ENCODE results near the gene PSPN.

PSPN gene

GRCh38 chr19:6381030-6381750 is 5.5 kb upstream of the PSPN start:
- ChIA-PET CTCF (interaction anchor here (0.6 kb wide), 1 partner anchor 688 kb away, joined by 4 read pairs; the partner anchor contains the start of gene ZNF557), POLR2A (no interaction called here)
- H3K4me3 ChIP-seq (ENCODE audit: low read depth, low read length): no peak overlapping the region
- TF ChIP-seq, protein P1, sequence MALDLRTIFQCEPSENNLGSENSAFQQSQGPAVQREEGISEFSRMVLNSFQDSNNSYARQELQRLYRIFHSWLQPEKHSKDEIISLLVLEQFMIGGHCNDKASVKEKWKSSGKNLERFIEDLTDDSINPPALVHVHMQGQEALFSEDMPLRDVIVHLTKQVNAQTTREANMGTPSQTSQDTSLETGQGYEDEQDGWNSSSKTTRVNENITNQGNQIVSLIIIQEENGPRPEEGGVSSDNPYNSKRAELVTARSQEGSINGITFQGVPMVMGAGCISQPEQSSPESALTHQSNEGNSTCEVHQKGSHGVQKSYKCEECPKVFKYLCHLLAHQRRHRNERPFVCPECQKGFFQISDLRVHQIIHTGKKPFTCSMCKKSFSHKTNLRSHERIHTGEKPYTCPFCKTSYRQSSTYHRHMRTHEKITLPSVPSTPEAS (tag by site-specific recombination; IDR thresholded peaks at IDR 0.05): no peak
- TF ChIP-seq ZNF221 (tag by site-specific recombination; IDR thresholded peaks at IDR 0.05; ENCODE audit: borderline replicate concordance): no peak
- no peak for TF ChIP-seq ZNF398 (tag by site-specific recombination; IDR thresholded peaks at IDR 0.05)
- TF ChIP-seq ZBTB1 (tag by site-specific recombination; IDR thresholded peaks at IDR 0.05): no peak
- TF ChIP-seq, protein P2, sequence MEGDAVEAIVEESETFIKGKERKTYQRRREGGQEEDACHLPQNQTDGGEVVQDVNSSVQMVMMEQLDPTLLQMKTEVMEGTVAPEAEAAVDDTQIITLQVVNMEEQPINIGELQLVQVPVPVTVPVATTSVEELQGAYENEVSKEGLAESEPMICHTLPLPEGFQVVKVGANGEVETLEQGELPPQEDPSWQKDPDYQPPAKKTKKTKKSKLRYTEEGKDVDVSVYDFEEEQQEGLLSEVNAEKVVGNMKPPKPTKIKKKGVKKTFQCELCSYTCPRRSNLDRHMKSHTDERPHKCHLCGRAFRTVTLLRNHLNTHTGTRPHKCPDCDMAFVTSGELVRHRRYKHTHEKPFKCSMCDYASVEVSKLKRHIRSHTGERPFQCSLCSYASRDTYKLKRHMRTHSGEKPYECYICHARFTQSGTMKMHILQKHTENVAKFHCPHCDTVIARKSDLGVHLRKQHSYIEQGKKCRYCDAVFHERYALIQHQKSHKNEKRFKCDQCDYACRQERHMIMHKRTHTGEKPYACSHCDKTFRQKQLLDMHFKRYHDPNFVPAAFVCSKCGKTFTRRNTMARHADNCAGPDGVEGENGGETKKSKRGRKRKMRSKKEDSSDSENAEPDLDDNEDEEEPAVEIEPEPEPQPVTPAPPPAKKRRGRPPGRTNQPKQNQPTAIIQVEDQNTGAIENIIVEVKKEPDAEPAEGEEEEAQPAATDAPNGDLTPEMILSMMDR (tag by site-specific recombination; IDR thresholded peaks at IDR 0.05): no peak
- no peak for TF ChIP-seq ZNF501 (tag by site-specific recombination; IDR thresholded peaks at IDR 0.05)
- TF ChIP-seq ZNF24 (tag by site-specific recombination; IDR thresholded peaks at IDR 0.05): no peak
- TF ChIP-seq BCL11A (tag by site-specific recombination; IDR thresholded peaks at IDR 0.05; ENCODE audit: low read depth): no peak
- TF ChIP-seq EGR2 (tag by site-specific recombination; IDR thresholded peaks at IDR 0.05; ENCODE audit: low read depth): no peak
- no peak for TF ChIP-seq FEZF1 (tag by site-specific recombination; IDR thresholded peaks at IDR 0.05)
- no peak for TF ChIP-seq ZNF121 (tag by site-specific recombination; IDR thresholded peaks at IDR 0.05)
- no peaks in the 10 kb centered on the region for H3K9me3 ChIP-seq (ENCODE audit: control insufficient read depth, insufficient read depth, low read depth, low read length)
- peaks cover 45 to 69% of the 10 kb centered on the region in 2 experiments for H3K36me3 ChIP-seq (ENCODE audit: control insufficient read depth in 2 of 2, insufficient read depth in 1 of 2, low read length in 2 of 2)
- no peak overlapping the region for H3K27ac ChIP-seq (ENCODE audit: extremely low read depth, low read depth, low read length)
- H3K4me1 ChIP-seq (ENCODE audit: control insufficient read depth, insufficient read depth, low read length): no peaks in the 10 kb centered on the region

GRCh38 chr19:6379744-6380143 is 4.0 kb upstream of the PSPN start:
- POLR2A ChIA-PET: no interaction called here

More at GRCh38 chr19:6379744-6380143, 4.0 kb upstream of the PSPN start:
- Histone ChIP-seq H3K27ac (ENCODE audit: extremely low read depth, low read depth, low read length) (no peak overlapping the region), H3K9me3 (ENCODE audit: control insufficient read depth, insufficient read depth, low read depth, low read length) (no peaks in the 10 kb centered on the region), H3K36me3 (ENCODE audit: control insufficient read depth in 2 of 2, insufficient read depth in 1 of 2, low read length in 2 of 2) (peaks cover 33 to 55% of the 10 kb centered on the region in 2 experiments), H3K4me3 (ENCODE audit: low read depth, low read length) (no peak overlapping the region), H3K4me1 (ENCODE audit: control insufficient read depth, insufficient read depth, low read length) (no peaks in the 10 kb centered on the region)
- TF ChIP-seq ZNF792 (tag by site-specific recombination; IDR thresholded peaks at IDR 0.05) (no peak), SCRT2 (tag by site-specific recombination; IDR thresholded peaks at IDR 0.05) (no peak), ZNF549 (tag by site-specific recombination; IDR thresholded peaks at IDR 0.05) (no peak), ZNF560 (tag by site-specific recombination; IDR thresholded peaks at IDR 0.05; ENCODE audit: borderline replicate concordance) (no peak), SALL2 (tag by site-specific recombination; IDR thresholded peaks at IDR 0.05; ENCODE audit: borderline replicate concordance) (no peak), ZNF426 (tag by site-specific recombination; IDR thresholded peaks at IDR 0.05) (no peak), ZNF19 (tag by site-specific recombination; IDR thresholded peaks at IDR 0.05; ENCODE audit: low read depth) (no peak), ZNF544 (tag by site-specific recombination; IDR thresholded peaks at IDR 0.05) (no peak)
- TF ChIP-seq, protein P3, sequence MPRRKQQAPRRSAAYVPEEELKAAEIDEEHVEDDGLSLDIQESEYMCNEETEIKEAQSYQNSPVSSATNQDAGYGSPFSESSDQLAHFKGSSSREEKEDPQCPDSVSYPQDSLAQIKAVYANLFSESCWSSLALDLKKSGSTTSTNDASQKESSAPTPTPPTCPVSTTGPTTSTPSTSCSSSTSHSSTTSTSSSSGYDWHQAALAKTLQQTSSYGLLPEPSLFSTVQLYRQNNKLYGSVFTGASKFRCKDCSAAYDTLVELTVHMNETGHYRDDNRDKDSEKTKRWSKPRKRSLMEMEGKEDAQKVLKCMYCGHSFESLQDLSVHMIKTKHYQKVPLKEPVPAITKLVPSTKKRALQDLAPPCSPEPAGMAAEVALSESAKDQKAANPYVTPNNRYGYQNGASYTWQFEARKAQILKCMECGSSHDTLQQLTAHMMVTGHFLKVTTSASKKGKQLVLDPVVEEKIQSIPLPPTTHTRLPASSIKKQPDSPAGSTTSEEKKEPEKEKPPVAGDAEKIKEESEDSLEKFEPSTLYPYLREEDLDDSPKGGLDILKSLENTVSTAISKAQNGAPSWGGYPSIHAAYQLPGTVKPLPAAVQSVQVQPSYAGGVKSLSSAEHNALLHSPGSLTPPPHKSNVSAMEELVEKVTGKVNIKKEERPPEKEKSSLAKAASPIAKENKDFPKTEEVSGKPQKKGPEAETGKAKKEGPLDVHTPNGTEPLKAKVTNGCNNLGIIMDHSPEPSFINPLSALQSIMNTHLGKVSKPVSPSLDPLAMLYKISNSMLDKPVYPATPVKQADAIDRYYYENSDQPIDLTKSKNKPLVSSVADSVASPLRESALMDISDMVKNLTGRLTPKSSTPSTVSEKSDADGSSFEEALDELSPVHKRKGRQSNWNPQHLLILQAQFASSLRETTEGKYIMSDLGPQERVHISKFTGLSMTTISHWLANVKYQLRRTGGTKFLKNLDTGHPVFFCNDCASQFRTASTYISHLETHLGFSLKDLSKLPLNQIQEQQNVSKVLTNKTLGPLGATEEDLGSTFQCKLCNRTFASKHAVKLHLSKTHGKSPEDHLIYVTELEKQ (tag by site-specific recombination; IDR thresholded peaks at IDR 0.05; ENCODE audit: borderline replicate concordance): no peak
- CTCF ChIA-PET: no interaction called here

Measured in HEK293 (cell line).